Measurements from ENCODE around the gene DCX. TPM values are rescaled to one million over a fixed set of nuclear protein-coding genes. Genes with fewer than 3 reads are reported as not detected.

Gene DCX
- total and polyA plus RNA-seq, 2 of the 13 experiments (the other 11 are each of a cell fraction or from before 2014, with no cell fraction given), result not detected

DNA sequence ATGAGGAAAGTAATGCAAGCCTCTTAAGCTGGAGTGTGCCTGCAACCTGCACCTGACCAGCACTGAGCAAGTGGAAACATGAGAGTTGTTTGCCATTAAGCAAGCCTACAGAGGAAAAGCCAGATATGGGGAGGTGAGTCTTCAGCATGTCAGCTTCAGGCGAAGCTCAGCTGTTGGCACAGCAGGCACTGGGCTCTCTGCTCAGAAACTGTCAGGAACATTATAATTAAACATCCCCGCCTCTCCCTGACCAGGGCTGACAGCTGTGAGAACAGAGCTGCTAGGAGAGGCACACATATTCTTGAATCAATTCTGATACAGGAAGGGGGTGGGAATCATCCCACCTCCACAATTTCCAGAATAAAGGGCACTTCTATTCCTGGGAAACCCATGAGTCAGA lies 19.0 kb upstream of the DCX start (continued):
- TF ChIP-seq, protein P1, sequence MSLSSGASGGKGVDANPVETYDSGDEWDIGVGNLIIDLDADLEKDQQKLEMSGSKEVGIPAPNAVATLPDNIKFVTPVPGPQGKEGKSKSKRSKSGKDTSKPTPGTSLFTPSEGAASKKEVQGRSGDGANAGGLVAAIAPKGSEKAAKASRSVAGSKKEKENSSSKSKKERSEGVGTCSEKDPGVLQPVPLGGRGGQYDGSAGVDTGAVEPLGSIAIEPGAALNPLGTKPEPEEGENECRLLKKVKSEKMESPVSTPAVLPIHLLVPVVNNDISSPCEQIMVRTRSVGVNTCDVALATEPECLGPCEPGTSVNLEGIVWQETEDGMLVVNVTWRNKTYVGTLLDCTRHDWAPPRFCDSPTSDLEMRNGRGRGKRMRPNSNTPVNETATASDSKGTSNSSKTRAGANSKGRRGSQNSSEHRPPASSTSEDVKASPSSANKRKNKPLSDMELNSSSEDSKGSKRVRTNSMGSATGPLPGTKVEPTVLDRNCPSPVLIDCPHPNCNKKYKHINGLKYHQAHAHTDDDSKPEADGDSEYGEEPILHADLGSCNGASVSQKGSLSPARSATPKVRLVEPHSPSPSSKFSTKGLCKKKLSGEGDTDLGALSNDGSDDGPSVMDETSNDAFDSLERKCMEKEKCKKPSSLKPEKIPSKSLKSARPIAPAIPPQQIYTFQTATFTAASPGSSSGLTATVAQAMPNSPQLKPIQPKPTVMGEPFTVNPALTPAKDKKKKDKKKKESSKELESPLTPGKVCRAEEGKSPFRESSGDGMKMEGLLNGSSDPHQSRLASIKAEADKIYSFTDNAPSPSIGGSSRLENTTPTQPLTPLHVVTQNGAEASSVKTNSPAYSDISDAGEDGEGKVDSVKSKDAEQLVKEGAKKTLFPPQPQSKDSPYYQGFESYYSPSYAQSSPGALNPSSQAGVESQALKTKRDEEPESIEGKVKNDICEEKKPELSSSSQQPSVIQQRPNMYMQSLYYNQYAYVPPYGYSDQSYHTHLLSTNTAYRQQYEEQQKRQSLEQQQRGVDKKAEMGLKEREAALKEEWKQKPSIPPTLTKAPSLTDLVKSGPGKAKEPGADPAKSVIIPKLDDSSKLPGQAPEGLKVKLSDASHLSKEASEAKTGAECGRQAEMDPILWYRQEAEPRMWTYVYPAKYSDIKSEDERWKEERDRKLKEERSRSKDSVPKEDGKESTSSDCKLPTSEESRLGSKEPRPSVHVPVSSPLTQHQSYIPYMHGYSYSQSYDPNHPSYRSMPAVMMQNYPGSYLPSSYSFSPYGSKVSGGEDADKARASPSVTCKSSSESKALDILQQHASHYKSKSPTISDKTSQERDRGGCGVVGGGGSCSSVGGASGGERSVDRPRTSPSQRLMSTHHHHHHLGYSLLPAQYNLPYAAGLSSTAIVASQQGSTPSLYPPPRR (CRISPR knock-in tag; IDR thresholded peaks at IDR 0.05; ENCODE audit: borderline replicate concordance), result no peak

DNA sequence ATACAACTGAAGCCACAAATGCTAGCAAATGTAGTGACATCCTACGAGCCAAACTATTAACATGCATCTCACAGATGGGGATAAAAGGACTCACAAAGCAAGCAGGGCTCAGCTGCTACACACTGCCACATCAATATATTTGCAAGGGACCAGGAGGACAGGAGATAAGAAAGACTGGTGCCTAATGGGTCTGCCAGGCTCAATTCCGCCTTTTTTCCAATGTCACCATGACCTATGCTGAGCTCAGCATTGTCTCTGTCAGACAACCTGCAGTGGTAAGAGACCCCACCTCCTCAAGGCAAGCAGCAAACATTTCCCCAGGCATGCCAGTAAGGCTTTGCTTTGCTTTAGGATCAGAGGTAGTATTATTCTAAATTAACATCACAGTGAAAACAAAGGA lies 435 bp downstream of the DCX start:
- FAIRE-seq, result no peak

More for the DNA sequence above, 435 bp downstream of the DCX start:
- DNase-seq (ENCODE audit: low spot score) (no peak), ATAC-seq (no peak)
- no peaks in the 10 kb centered on the region for H4K20me1 ChIP-seq (ENCODE audit: insufficient read depth, low read length)
- no peak for TF ChIP-seq ZNF737 (CRISPR knock-in tag; IDR thresholded peaks at IDR 0.05; ENCODE audit: borderline replicate concordance)
- TF ChIP-seq JARID2 (CRISPR knock-in tag; IDR thresholded peaks at IDR 0.05; ENCODE audit: insufficient replicate concordance), result no peak
- TF ChIP-seq JDP2 (CRISPR knock-in tag; IDR thresholded peaks at IDR 0.05; ENCODE audit: borderline replicate concordance), result no peak
- TF ChIP-seq ZNF674 (CRISPR knock-in tag; IDR thresholded peaks at IDR 0.05; ENCODE audit: low read depth), result no peak
- TF ChIP-seq HOXA7 (CRISPR knock-in tag; IDR thresholded peaks at IDR 0.05), result no peak
- no peak for TF ChIP-seq KLF11 (CRISPR knock-in tag; IDR thresholded peaks at IDR 0.05)
- TF ChIP-seq, protein P2, sequence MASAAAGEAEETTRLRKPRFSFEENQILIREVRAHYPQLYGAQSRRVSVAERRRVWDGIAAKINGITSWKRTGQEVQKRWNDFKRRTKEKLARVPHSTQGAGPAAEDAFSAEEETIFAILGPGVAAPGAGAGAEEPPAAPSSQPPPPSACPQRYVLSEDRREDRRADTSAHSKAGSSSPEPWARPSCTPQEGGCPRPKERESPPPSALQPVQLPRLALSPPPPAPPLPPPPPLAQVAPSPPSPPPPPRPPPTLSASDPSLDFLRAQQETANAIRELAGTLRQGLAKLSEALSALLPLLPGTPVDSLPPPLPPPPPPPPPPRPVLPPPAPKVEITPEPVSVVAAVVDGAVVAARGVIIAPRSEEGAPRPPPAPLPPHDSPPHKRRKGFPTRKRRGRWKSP (CRISPR knock-in tag; IDR thresholded peaks at IDR 0.05), result no peak
- no peak for TF ChIP-seq ZNF337 (CRISPR knock-in tag; IDR thresholded peaks at IDR 0.05; ENCODE audit: borderline replicate concordance, low read depth)
- no peak for TF ChIP-seq ZNF296 (CRISPR knock-in tag; conservative IDR thresholded peaks at IDR 0.05)
- TF ChIP-seq RFXANK (CRISPR knock-in tag; IDR thresholded peaks at IDR 0.05), result no peak
- TF ChIP-seq CHCHD3 (CRISPR knock-in tag; IDR thresholded peaks at IDR 0.05), result no peak
- TF ChIP-seq ZFP90 (CRISPR knock-in tag; IDR thresholded peaks at IDR 0.05; ENCODE audit: borderline replicate concordance), result no peak
- no peak for TF ChIP-seq ZNF34 (CRISPR knock-in tag; IDR thresholded peaks at IDR 0.05; ENCODE audit: borderline replicate concordance)
- no peak for TF ChIP-seq DNMT3B (CRISPR knock-in tag; conservative IDR thresholded peaks at IDR 0.05)
- no peaks in the 10 kb centered on the region for H3K79me2 ChIP-seq (ENCODE audit: insufficient read depth, low read length)
- H3K4me1 ChIP-seq (ENCODE audit: insufficient read depth, low read length), result no peaks in the 10 kb centered on the region
- no peak overlapping the region for H3K9ac ChIP-seq (ENCODE audit: insufficient read depth, low read depth, low read length)
- H2AFZ ChIP-seq (ENCODE audit: low read length), result no peak overlapping the region
- H3K27me3 ChIP-seq (ENCODE audit: control insufficient read depth in 1 of 2, insufficient read depth in 2 of 2, low read length in 2 of 2), result no peaks in the 10 kb centered on the region; a peak in 1 of 5 replicates
- POLR2A ChIA-PET, result no interaction called here
- H3K27ac ChIP-seq (ENCODE audit: extremely low read length, insufficient read depth, low read length), result no peak overlapping the region
- CTCF ChIA-PET (ENCODE audit: low intra/inter-chr PET ratio, low total read pairs), result no interaction called here
- no peaks in the 10 kb centered on the region for H3K9me3 ChIP-seq (ENCODE audit: low read length)
- no peaks in the 10 kb centered on the region for H3K36me3 ChIP-seq (replicated peaks in 1 of 2; ENCODE audit: control insufficient read depth in 1 of 2, insufficient read depth in 2 of 2, low read length in 2 of 2)
- H3K4me3 ChIP-seq (replicated peaks in 1 of 3; ENCODE audit: insufficient read depth in 1 of 3, low read depth in 2 of 3, low read length in 3 of 3), result no peak overlapping the region
- BruUV-seq (replicated peaks), result no TSS peak
- H3K4me2 ChIP-seq (ENCODE audit: low read depth, low read length), result no peak overlapping the region
- in situ Hi-C loops (cut with HindIII; ENCODE audit: extremely low pct_ligation_motif_present, low pct_unique_long_range_greater_than_20kb) (no loop called here), intact Hi-C loops (cut with micrococcal nuclease; ENCODE audit: unreplicated experiment) (no loop called here)
- no CpG with 5 or more reads among the region's 2 CpGs for WGBS (ENCODE audit: low lambda C conversion rate)

Measured in HepG2 (cell line).